Measurements from ENCODE around the gene C1QTNF12. TPM values are rescaled to one million over a fixed set of nuclear protein-coding genes. Genes with fewer than 3 reads are reported as not detected.

The C1QTNF12 gene
- total and polyA plus RNA-seq, 12 donors: 0.42 to 2.3 (median 1.1) TPM; not detected in 1

DNA sequence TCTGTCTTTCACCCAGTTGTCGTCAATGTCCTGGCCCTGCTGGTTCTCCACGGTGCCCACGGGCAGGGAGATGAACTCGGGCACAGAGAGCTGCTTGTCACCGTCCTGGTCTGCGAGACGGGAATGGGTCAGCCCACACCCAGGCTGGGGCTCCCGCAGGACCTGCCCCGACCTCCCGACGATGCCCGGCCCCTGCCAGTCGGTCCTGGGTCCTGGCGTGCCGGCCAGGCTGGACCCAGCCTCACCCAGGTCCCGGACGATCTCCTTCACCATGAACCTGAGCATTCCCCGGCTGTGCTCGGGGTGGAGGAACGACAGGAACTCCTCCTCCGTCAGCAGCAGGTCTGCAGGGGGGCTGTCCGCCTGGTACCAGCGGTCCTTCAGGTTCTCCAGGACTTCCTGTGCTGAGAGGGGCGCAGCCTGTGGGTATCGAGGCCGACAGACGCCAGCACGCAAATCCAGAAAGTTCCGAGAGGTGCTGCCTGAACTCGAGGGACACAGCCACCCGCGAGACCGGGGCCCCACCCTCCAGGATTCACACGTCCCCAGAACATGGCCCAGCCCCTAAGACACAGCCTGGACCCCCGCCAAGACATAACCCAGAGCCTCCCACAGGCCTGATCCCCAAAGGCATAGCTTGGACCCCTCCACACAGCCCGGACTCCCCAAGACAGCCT is 27.9 kb downstream of the C1QTNF12 start:
- intact Hi-C loops (cut with DNase I): no loop called here
- WGBS, 2 donors: 94 to 95% methylated on average over 36 of the region's 36 CpGs

GRCh38 chr1:1217621-1218523 is 28.6 kb downstream of the C1QTNF12 start:
- intact Hi-C loops (cut with DNase I): no loop called here
- WGBS, 2 donors: 90 to 91% methylated on average over 52 of the region's 52 CpGs
- no peak for ATAC-seq
- H3K27me3 ChIP-seq: peaks cover 0 to 14% (median 0%) of the 10 kb centered on the region in 7 donors
- H3K36me3 ChIP-seq: peaks cover 0 to 76% (median 45%) of the 10 kb centered on the region in 9 donors
- no peaks in the 10 kb centered on the region for H3K9me3 ChIP-seq
- peaks cover 2 to 52% (median 33%) of the 10 kb centered on the region in 9 donors for H3K4me1 ChIP-seq
- peak overlapping the region in 1 of 10 donors; percentile 15 for H3K4me3 ChIP-seq
- H3K27ac ChIP-seq: peak overlapping the region in 8 of 10 donors; percentile 53 to 87 (median 64)
- TF ChIP-seq, protein P1, sequence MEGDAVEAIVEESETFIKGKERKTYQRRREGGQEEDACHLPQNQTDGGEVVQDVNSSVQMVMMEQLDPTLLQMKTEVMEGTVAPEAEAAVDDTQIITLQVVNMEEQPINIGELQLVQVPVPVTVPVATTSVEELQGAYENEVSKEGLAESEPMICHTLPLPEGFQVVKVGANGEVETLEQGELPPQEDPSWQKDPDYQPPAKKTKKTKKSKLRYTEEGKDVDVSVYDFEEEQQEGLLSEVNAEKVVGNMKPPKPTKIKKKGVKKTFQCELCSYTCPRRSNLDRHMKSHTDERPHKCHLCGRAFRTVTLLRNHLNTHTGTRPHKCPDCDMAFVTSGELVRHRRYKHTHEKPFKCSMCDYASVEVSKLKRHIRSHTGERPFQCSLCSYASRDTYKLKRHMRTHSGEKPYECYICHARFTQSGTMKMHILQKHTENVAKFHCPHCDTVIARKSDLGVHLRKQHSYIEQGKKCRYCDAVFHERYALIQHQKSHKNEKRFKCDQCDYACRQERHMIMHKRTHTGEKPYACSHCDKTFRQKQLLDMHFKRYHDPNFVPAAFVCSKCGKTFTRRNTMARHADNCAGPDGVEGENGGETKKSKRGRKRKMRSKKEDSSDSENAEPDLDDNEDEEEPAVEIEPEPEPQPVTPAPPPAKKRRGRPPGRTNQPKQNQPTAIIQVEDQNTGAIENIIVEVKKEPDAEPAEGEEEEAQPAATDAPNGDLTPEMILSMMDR (IDR thresholded peaks at IDR 0.05): no peak
- no peak for DNase-seq

More for the DNA sequence above, 27.9 kb downstream of the C1QTNF12 start:
- DNase-seq: no peak
- TF ChIP-seq, protein P1 (IDR thresholded peaks at IDR 0.05): no peak
- peaks cover 0 to 6% (median 0%) of the 10 kb centered on the region in 7 donors for H3K27me3 ChIP-seq
- peak overlapping the region in 4 of 10 donors; percentile 12 to 87 (median 78) for H3K27ac ChIP-seq
- no peaks in the 10 kb centered on the region for H3K9me3 ChIP-seq
- peak overlapping the region in 1 of 10 donors; percentile 15 for H3K4me3 ChIP-seq
- peaks cover 0 to 84% (median 53%) of the 10 kb centered on the region in 9 donors for H3K36me3 ChIP-seq
- no peak for ATAC-seq
- peaks cover 2 to 45% (median 26%) of the 10 kb centered on the region in 9 donors for H3K4me1 ChIP-seq

DNA sequence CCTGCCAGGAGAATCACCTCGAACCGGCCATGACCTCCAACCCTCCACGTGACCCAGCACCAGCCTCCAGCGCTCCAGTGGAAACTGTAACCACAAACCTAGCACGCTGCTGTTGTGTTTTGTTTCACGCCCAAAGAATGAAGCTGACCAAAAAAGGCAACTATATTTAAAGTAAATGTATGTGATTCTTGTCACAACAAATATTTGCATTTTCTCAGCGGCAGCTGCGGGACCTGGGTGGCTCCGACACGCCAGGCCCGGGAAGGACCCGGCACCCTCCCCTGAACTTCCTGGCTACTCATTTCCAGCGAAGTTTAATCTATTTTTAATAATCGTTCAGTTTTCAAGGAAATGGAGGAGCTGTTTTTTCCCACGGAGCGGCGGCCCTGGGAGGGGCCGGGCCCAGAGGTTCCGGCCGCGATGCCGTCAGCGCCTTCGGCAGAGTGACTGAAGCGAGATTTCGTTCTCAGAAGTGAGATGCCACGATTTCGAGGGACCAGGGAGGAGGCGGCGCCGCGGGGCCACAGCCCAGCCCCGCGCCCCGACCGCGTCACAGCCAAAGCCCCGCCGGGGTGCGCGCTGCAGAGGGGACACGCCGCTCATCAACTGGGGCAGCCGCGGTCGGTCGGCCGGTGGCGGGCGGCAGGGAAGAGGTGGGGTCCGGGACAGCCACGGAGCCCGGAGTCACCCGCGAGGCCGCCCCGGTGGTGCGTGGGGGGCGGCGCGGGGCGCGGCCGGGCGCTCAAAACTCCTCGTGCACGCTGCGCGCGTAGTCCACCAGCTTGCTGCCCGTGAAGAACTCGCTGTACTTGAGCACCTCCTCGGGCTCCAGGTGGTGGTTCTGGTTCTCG is 29.5 kb downstream of the C1QTNF12 start:
- no peaks in the 10 kb centered on the region for H3K9me3 ChIP-seq
- intact Hi-C loops (cut with DNase I): no loop called here
- peak overlapping the region; percentile 52 to 87 (median 76) for H3K27ac ChIP-seq
- TF ChIP-seq, protein P1 (IDR thresholded peaks at IDR 0.05): no peak
- 82 to 87% methylated on average over 69 to 74 of the region's 74 CpGs for WGBS, 2 donors
- DNase-seq: no peak
- H3K27me3 ChIP-seq: peaks cover 0 to 18% (median 0%) of the 10 kb centered on the region in 7 donors
- peaks cover 0 to 68% (median 36%) of the 10 kb centered on the region in 9 donors for H3K36me3 ChIP-seq
- peak overlapping the region in 2 of 10 donors; percentile 10 to 13 for H3K4me3 ChIP-seq
- ATAC-seq: peak in 3 of 8 donors; percentile 7 to 29 (median 25)
- H3K4me1 ChIP-seq: peaks cover 2 to 54% (median 37%) of the 10 kb centered on the region in 9 donors
